Erythroblast (primary cell): ENCODE measurements around the gene SETMAR.

ENCODE experiments used
- GATA1 ChIP-seq: IDR thresholded peaks from 2 replicates; pipeline ENCODE4 v1.6.1; 2011; ENCODE audit warnings: low read depth, mild to moderate bottlenecking, control low read depth, low read length, moderate library complexity
- POLR2A ChIP-seq: IDR thresholded peaks from 2 replicates; pipeline ENCODE4 v1.6.1; 2011; ENCODE audit warnings: mild to moderate bottlenecking, low read length

- TF ChIP-seq POLR2A (no peak), GATA1 (no peak)
These were observed 23.7 kb downstream of the SETMAR start for GRCh38 chr3:4326868-4327267.
